Measurements from ENCODE around the gene ELMO1.

Gene ELMO1

DNA sequence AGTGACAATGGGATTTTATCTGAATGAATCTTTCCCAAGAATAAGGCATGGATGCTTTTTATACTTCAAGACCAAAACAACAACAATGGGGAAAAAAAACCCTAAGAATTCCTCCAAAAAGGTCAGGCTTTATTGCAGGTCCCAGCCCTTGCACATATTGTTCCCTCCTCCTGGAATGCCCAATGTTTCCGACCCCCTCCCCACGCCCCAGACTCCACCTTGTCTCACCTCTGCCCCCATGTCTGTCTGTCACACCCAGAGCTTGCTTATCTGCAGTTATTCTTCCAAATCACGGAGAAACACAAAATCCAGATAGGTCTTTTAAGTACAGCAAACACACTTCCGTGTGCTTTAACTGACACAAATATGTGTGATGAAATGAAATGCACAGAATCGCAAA, 43.5 kb downstream of the ELMO1 start:
- no peak for DNase-seq

DNA sequence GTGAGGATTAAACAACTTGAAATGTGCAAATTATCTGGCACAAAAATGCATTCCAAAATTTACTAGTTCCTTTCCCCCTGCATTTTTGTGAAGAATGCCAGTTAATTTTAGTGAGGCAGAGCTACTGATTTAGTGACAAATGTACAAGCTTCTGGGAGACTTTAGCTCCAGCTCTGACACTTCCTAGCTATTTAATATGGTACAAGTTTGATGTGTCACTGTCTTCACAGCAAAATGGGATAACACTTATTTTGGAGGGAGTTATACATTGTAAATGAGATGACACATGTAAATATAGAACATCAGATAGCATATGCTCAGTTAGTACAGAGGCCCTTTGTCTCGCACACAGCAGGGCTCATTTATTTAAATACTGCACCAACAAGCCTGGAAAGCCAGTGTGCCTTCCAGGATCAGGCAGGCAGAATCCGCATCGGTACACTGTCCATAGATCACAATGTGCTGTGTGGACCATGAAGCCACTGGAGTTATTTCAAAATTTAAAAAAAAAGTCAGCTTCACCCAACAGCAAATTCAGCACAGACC, 48.7 kb downstream of the ELMO1 start:
- DNase-seq = no peak

DNA sequence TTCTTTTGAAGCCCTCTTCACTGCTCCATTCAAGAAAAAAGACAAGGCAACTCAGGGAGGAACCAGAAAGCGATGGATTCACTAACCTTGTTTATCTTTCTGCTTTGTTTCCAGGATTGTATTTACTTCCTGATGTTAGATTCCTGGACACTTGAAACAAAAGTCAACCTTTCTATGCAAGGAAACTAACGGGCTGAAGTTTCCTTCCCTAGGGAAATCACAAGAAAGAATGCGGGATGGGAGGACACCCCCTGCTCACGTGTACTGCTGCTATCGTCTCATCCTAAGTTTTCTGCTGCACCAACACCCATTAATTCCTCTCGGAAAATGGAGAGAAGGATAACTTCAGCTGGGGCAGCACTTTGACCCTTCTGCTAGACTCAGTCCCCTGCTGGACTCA, 50.3 kb downstream of the ELMO1 start:
- no peak for DNase-seq

DNA sequence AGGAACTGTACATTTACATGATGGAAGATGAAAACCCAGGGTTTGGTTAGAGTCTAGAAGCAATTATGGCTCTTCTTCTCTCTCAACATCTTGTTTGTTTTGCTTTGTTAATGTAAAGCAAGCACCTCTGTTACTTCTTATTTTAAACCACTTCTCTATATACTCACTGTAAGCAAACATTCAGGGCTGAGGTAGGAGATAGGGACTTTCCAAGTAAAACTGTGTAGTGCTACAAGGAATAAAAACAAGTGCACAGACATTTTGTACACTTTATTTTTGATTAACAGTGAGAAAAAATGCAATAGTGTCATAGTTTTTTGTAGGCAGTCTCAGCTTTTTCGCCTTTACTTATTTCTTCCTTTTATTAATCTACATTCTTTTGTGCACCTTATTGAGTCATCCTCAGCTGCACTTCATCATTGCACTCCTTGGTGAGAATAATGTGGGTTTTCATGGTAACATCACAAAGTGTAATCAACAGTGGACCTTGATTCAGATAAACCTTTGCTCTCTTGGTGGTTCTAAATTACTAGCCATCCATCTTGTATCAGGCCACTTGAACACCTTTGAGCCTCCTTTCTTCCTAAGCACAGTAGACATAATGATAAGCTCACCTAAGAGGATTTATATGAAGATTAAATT, 52.9 kb downstream of the ELMO1 start:
- DNase-seq = no peak

DNA sequence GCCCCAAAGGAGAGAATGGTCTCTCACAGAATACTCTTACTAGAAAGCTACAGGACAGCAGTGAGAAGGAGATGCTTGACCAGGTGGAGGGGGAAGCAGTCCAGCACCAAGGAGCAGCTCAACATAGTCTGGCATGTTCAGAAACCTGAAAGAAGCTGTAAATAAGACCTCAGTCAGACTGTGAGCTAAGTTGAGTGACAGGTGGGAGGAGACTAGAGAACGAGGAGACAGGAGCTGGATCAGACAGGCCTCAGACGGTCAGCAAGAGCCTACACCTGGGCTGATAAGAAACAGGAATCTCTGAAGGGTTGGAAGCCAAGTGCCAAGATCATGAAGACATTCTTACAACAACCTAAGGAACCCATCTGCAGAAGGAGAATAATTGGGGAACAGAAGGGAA, 54.5 kb downstream of the ELMO1 start:
- DNase-seq = no peak

DNA sequence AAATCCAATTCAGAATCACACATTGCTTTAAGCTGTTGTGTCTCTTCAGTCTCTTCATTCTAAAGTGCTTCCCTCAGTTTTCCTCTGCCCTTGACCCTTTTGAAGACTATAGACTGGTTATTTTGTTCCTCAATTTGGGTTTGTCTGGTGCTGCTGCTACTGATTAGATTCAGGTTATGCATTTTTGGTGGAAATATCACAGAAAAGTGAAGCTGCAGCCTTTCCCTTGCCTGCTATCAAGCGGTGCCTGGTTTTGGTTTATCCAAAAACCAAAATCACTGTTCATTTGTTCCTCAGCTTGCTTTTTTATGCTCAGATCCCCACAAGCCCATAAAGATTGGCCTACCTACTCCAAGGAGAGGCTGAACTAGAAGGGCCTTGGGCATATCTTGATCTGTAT, 55.2 kb downstream of the ELMO1 start:
- DNase-seq = no peak

DNA sequence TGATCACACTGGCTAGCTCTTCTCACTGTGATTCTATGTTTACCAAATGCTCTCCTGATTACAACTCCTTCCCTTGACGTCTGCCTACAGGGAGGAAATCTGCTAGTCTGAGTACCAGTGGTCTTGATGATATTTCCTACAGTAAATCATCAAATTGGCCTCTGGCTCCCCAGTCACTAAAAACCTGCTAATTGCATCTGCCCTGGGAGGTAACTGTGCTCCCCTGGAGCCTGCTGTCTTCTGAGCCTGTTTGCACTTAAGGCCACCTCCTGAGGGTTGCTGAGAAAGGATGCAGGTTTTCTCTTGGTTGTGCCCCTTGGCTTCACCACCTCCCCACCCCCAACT, 56.0 kb downstream of the ELMO1 start:
- DNase-seq = no peak

DNA sequence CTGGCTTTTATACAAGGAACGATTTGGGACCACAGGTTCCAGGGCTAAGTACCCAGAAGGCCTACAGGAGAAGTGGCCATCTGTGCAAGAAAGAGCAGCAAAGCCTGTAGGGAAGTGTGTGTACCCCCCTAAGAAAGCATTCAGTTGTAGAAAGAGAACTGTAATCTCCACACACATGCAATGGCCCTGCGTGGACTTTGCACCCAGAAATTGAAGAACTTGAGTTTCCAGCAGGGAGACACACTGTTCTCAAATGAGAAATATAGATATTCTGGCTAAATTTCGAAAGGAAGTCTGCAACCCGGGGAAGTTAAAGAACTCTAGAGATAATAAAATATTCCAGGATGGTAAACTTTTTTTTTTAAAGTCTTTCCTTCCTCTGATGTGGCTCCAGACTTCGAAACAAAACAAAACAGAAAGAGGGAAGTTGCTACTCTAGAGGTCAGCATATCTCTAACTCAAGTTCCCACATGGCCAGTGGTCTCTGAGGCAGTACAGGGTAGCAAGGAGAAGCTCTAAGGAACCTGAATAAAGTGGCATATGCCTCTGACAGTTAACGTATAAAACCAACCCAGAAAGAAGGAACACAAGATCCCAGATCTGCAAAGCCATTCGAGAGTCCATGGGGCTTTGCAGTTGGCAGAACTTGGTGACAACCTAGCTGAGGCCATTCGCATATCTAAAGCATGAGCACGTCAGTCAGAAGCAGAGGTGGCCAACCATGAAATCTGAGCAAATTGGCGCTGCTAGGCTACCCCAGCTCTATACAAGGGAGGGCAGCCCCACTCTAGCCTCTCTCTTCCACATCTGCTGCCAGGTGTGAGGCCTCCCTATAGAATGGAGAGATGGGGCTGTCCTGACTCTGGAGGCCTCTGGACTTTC, 56.6 kb downstream of the ELMO1 start:
- DNase-seq = no peak

DNA sequence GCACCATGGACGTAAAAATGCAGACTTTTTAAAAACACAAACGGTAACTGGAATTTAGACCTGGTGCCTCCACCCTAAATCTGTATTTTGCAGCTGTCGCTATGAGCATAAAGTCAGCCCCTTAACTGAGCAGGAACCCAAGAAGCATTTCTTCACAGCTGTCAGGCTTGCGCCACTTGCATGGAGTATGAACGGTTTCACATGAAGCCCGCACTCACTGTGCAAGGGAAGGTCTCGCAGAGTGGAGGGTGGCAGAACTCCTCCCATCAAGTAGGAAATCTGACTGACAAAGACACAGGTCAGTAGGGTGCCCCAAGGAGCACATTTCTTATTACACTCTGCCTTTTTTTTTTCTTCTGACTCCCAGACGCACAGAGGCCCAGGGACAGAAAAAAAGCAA, 58.5 kb downstream of the ELMO1 start:
- DNase-seq = no peak

DNA sequence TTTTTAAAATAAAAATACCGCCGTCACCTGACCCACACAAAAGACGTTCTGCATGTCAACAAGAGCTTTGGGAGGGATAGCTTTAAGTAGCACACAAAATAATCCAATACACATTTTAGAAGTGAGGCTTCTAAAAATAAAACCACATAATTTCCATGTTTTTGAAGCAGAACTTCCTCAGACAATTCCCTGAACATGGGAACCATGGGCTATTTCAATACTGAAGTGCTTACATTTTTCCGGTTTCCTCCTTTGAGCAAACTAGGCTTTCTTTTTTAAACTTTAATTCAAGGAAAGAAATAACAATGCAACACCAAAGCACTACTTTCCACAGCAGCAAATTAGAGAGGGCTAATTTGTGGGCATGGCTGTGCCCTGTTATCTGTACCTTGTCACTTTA, 59.9 kb downstream of the ELMO1 start:
- no peak for DNase-seq

DNA sequence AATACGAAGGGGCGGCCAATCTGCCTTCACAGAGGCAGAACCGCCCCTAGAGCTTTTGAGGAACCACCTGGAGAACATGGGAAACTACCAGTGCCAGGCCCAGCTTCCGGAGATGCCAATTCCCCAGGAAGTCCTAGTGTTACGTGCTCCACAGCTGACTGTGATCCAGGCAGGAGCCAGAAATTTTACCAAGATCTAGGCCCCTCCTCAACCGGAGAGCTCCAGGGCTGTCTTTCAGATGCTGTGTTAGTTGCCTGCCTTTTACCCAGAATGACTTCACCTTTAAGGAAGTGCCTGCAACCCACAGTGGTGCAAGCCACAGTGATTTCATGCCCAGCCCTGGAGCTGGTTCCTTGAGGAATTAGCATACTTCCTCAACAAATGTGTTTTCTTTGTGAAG, 62.9 kb downstream of the ELMO1 start:
- DNase-seq = no peak

DNA sequence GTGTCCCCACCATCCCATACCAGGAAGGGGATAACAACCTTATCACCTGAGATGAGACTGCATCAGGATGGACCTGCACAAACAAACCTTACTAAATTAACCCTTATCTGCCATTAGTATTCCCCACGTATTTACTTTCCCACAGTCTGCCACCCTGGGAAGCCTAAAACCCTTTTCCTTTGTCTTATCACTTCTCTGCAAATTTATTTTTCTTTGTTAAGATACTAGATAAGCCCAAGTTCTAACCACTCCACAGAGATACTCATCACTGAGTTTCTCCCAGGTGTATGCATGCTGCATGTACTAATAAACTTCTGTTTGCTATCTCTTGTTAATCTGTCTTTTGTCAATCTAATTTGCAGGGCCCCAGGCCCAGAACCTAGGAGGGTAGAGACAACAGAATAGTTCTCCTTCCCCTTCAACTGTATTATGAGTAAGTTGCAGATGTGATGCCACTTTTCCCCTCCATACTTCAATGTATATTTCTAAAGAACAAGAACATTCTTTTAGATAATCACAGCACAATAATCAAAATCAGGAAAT, 66.0 kb downstream of the ELMO1 start:
- no peak for DNase-seq

DNA sequence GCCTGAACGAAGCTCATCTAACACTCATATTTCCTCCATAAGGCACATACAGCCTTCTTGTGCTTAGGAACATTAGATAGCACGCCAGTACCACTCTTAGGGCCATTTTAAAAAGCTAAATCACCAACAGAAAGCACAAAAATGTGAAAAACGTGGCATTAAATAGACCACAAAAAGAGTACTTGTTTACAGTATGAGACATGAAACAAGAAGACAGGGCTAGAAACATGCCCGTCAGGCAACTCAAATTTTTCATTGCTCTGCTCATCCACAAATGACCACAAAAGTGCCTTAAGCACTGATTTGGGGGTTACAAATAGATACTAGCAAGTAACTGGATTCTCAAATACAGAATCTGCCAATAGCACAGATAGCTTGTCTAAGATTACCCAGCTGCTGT, 67.8 kb downstream of the ELMO1 start:
- DNase-seq = no peak

DNA sequence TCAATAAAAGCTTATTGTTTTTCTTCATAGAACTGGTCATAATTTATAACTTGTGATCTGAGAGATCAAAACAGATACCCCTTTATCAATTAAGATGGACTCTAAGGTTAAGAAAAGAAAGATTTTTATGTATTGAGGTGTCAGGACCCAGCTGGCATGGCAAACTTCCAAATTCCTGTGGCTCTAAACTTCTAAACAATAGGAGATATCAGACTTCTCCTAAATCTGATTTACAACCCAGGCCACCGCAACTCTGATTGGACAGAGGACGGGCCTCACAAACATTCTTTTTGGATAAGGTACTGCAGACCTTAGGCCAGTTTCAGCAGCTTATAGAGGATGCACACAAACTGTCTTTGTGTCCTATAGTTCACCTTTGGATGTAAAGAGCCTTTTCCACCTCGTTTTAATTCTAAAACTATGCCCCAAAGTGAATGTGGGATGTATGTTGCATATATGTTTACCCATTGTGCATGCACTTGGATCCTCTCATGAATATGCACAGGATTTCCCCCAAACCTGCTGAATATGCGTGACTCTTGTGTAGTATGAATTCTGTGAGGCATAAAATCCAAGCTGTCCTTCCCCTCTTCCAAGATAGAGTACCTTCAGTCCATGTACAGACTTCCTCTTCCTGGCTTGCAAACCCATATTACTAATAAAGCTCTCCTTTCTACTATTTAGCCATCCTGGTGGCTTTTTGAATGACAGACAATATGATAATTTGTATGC, 69.0 kb downstream of the ELMO1 start:
- DNase-seq = no peak

DNA sequence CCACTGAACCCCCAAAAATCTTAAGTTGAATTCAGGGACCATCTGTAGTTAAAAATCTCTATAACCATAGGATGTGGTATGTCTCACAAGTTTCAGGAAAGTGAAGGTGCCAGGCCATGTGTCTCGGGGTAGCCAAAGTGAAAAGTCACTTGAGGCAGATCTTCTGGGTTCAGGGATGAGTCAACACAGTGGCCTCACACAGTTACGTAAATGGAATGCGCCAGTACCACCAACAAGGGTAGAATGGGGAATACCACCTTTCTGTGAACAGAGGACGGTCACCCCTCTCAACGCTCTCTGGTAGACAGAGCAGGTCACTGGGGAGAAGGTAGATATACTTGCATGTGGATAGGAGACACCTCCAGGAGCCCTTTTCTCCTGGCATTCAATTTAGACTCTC, 71.4 kb downstream of the ELMO1 start:
- no peak for DNase-seq

DNA sequence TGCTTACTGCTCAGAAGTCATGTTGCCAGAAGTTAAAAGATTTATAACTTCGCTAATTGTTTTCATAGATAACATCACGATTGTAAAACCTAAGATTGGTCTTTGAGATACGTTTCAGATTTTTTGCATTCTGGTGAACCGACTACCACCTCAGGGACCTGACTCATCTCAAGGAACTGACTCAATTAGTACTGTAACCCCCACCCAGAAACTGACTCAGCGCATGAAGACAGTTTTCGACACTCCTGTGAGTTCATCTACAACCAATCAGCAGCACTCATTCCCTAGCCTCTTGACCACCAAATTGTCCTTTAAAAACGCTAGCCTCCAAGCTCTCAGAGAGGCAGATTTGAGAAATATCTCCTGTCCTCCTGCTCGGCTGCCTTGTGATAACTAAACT, 72.3 kb downstream of the ELMO1 start:
- no peak for DNase-seq

DNA sequence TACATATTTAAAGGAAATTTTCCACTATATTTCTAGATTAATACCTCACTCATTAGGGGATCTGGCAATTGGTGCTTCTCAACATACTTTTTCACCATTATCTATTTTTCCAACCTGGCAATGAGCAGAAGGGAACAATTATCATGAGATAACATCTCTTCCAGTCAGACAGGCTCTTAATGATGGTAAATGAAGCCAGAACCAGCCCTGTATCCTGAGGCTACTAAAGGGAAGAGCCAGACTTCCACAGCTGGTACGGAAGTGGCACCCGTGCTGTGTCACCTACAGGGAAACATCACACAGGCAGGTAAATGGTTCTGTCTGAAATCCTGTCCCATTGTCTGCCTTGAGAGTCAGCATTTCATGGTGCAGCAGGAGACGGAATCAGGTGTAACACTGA, 75.9 kb downstream of the ELMO1 start:
- no peak for DNase-seq

DNA sequence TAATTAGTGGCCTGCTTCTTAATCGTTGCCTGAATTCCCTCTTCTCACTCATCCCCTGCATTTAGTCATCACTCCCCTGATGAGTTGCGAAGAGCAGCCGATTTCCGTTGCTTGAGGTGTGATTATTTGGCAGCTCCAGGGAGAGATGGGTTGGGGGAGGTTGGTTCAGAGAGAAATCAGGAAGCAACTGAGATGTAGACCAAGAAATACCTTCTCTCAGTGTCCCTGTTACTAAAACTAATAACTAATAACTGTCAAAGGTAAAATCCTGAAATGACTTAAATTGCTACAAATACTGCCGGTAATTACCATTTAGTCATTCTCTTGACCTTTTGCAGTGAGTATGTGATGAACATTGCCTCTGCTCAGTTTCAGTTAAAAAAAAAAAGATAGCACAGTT, 76.9 kb downstream of the ELMO1 start:
- no peak for DNase-seq

DNA sequence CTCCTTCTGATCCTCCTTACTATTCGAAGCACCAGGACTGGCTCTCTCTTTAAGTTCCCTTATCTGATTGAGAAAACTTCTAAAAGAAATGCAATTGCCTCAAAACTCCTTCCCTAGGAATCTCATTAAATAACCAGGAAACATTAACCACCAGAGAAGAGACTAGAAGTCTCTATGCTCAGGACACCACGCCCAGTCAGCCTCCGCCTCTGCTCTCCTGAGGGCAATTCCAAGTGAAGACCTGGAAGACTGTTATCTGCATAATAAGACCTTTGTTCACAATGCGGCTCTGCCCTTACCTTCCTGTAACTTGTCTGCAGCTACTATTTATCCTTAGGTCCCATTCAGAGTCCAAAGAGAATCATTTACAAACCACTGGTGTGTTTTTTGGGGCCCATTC, 78.8 kb downstream of the ELMO1 start:
- no peak for DNase-seq

DNA sequence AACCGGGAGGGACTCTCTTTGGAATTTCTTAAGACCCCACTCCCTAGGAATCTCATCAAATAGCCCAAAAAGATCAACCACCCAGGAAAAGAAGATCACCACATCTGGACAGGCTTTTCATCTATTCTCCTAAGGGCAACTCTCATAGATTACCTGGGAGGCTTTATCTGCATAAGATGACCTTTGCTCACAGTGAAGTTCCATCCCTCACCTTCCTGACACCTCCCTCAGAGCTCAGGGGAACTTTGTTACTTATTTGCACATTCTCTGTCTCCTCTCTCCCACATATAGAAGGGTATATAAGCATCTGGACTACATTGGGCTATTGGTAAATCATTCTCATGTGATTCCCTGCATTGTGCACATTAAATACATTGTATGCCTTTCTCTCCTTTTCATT, 80.1 kb downstream of the ELMO1 start:
- no peak for DNase-seq

DNA sequence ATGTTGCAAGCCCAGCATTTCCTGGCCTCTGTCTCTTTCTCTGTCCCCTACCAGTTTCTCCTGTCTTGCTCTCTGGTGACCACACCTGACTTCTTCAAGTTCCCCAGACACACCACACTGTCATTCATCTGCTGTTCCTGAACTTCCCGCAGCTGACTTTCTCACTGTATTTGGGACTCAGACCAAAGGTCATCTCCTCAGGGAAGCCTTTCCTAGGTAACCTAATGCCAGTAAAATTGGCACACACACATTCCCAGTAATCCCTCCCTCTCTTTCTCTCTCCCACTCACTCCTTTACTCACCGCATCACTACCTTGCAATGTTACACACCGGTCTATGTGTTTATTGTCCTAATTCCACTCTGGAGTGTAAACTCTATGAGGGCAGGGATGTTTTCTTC, 81.7 kb downstream of the ELMO1 start:
- DNase-seq = no peak

DNA sequence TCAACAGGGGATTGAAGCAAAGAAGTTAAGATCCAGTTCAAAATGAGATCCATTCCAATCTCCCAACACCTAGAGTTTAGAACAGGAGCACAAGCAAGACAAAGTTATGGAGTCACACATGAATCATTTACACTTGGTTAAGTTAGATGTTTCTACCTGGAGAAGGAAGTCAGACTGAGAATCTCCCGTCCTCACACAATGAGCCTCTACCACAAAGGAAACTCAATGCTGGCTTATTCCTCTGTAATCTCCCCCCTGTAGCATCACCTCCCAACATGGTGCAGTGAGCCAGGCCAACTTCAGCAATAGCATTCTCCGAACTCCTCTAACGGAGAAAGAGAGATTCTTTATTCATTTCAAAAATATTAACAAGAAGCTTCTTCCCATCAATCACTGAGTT, 82.2 kb downstream of the ELMO1 start:
- no peak for DNase-seq

DNA sequence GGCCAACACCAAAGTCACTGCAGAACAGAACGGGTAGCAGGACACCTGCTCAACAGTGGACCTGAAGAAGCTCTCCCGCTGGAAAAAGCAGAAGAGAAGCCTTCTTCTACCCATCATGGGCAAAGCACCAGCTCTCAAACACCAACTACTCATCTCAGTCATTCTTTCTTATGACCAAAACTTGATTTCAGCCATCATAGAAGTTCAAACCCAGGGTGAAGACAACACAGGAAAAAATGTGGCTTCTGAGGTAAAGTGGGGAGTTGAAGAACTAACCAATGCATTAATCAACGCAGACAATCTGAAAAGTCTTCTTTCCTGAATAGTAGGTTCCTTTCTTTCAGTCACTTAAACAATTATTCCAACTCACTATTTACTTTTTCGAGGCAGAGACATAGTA, 83.3 kb downstream of the ELMO1 start:
- no peak for DNase-seq

DNA sequence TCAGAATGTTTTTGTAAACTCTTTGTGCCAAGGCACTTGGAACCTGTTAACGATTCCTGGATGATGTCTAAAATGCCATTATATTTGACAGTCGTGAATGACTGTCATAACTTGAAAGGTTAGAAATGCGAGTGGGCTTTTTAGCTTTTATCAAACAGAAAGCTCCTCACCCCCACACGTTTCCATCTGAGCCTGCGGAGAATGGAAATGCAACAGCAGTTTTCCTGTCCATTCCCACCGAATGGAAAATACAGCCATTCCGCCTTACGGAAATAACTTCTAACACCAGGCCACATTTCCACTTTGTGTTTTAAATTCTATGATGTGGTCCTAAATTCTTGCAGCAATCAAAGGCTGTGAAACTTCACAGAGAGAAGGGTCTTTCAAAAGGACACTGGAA, 83.8 kb downstream of the ELMO1 start:
- DNase-seq = no peak
